Measurements from ENCODE around the gene MAP1LC3A.

- TF ChIP-seq CTCF (IDR thresholded peaks at IDR 0.05) (no peak), POLR2AphosphoS5 (IDR thresholded peaks at IDR 0.05) (no peak)
Measured at GRCh38 chr20:34569598-34569997, 11.1 kb downstream of the MAP1LC3A start.

Data from stomach (tissue), 4 donors.